ENCODE data around the gene PCDH9. TPM values are rescaled to one million over a fixed set of nuclear protein-coding genes. Genes with fewer than 3 reads are reported as not detected.

The PCDH9 gene
- total RNA-seq, 4 donors from 2014 or later = 0.57 to 1.7 (median 0.97) TPM

- no peak overlapping the region for H3K4me3 ChIP-seq
- H3K9me3 ChIP-seq = peaks cover 0 to 8% (median 0%) of the 10 kb centered on the region in 4 donors
- H3K27ac ChIP-seq = no peak overlapping the region
- no peak for TF ChIP-seq POLR2A (IDR thresholded peaks at IDR 0.05)
- no peak for TF ChIP-seq CTCF (IDR thresholded peaks at IDR 0.05)
- H3K27me3 ChIP-seq = no peaks in the 10 kb centered on the region
- H3K36me3 ChIP-seq = no peaks in the 10 kb centered on the region
- no peak for DNase-seq
- H3K4me1 ChIP-seq = no peaks in the 10 kb centered on the region
Observed at GRCh38 chr13:66759919-66760318, 470.2 kb downstream of the PCDH9 start.

- Histone ChIP-seq H3K27me3 (no peaks in the 10 kb centered on the region), H3K9me3 (peaks cover 0 to 1% (median 0%) of the 10 kb centered on the region in 4 donors), H3K27ac (no peak overlapping the region), H3K4me3 (no peak overlapping the region), H3K36me3 (no peaks in the 10 kb centered on the region), H3K4me1 (no peaks in the 10 kb centered on the region)
- DNase-seq = no peak
- TF ChIP-seq POLR2A (IDR thresholded peaks at IDR 0.05) (no peak), CTCF (IDR thresholded peaks at IDR 0.05) (no peak)
Observed at GRCh38 chr13:66751691-66752090, 478.4 kb downstream of the PCDH9 start.

- no peaks in the 10 kb centered on the region for H3K4me1 ChIP-seq
- no peaks in the 10 kb centered on the region for H3K36me3 ChIP-seq
- no peaks in the 10 kb centered on the region for H3K27me3 ChIP-seq
- no peak overlapping the region for H3K27ac ChIP-seq
- no peak overlapping the region for H3K4me3 ChIP-seq
- TF ChIP-seq CTCF (IDR thresholded peaks at IDR 0.05) (no peak), POLR2A (IDR thresholded peaks at IDR 0.05) (no peak)
- H3K9me3 ChIP-seq = no peaks in the 10 kb centered on the region
- DNase-seq = no peak
Observed at GRCh38 chr13:66748712-66749111, 481.4 kb downstream of the PCDH9 start.

GRCh38 chr13:66745307-66745706 lies 484.8 kb downstream of the PCDH9 start:
- TF ChIP-seq CTCF (IDR thresholded peaks at IDR 0.05) (no peak), POLR2A (IDR thresholded peaks at IDR 0.05) (no peak)
- no peak for DNase-seq
- Histone ChIP-seq H3K36me3 (no peaks in the 10 kb centered on the region), H3K4me3 (no peak overlapping the region), H3K27ac (no peak overlapping the region), H3K9me3 (no peaks in the 10 kb centered on the region), H3K4me1 (no peaks in the 10 kb centered on the region), H3K27me3 (no peaks in the 10 kb centered on the region)

GRCh38 chr13:66723576-66723975 lies 506.6 kb downstream of the PCDH9 start:
- no peak for DNase-seq
- no peak overlapping the region for H3K4me3 ChIP-seq
- no peak overlapping the region for H3K27ac ChIP-seq
- no peaks in the 10 kb centered on the region for H3K4me1 ChIP-seq
- H3K9me3 ChIP-seq = no peaks in the 10 kb centered on the region
- no peaks in the 10 kb centered on the region for H3K36me3 ChIP-seq
- no peaks in the 10 kb centered on the region for H3K27me3 ChIP-seq
- TF ChIP-seq POLR2A (IDR thresholded peaks at IDR 0.05) (no peak), CTCF (IDR thresholded peaks at IDR 0.05) (no peak)

- no peak overlapping the region for H3K4me3 ChIP-seq
- DNase-seq = no peak
- no peaks in the 10 kb centered on the region for H3K27me3 ChIP-seq
- TF ChIP-seq CTCF (IDR thresholded peaks at IDR 0.05) (no peak), POLR2A (IDR thresholded peaks at IDR 0.05) (no peak)
- no peak overlapping the region for H3K27ac ChIP-seq
- H3K36me3 ChIP-seq = no peaks in the 10 kb centered on the region
- H3K9me3 ChIP-seq = no peaks in the 10 kb centered on the region
- H3K4me1 ChIP-seq = no peaks in the 10 kb centered on the region
Observed at GRCh38 chr13:66716538-66716937, 513.6 kb downstream of the PCDH9 start.

Measured in Peyer's patch (tissue), 4 donors.